ENCODE results near the gene TOR4A.

TOR4A gene

GRCh38 chr9:137314561-137315560 is 37.3 kb downstream of the TOR4A start:
- no peak overlapping the region for H3K9ac ChIP-seq (ENCODE audit: low read depth, low read length)

DNA sequence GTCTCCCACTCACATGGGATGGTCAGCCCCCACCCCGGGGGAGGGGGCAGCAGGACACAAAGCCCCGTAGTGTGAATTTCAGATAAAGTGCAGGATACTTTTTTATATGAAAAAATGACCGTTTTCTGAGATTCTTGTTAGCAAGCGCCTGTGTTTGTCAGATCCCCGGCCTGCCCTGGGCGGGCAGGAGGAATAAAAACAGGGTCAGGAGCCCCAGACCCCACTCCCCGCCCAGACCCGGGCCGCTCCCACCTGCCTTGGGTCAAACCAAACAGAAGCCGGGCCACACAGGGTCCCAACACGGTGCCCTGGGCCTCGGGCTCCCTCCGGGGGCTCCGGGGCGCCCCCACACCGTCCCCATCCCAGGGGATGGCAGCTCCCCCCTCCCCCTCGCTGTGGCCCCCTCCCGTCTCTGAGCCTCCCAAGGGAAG is 38.1 kb downstream of the TOR4A start:
- TF ChIP-seq, protein P1, sequence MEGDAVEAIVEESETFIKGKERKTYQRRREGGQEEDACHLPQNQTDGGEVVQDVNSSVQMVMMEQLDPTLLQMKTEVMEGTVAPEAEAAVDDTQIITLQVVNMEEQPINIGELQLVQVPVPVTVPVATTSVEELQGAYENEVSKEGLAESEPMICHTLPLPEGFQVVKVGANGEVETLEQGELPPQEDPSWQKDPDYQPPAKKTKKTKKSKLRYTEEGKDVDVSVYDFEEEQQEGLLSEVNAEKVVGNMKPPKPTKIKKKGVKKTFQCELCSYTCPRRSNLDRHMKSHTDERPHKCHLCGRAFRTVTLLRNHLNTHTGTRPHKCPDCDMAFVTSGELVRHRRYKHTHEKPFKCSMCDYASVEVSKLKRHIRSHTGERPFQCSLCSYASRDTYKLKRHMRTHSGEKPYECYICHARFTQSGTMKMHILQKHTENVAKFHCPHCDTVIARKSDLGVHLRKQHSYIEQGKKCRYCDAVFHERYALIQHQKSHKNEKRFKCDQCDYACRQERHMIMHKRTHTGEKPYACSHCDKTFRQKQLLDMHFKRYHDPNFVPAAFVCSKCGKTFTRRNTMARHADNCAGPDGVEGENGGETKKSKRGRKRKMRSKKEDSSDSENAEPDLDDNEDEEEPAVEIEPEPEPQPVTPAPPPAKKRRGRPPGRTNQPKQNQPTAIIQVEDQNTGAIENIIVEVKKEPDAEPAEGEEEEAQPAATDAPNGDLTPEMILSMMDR (IDR thresholded peaks at IDR 0.05; ENCODE audit: borderline replicate concordance, extremely low read depth, low read length, poor library complexity, severe bottlenecking) = no peak
- TF ChIP-seq EZH2 (IDR thresholded peaks at IDR 0.05; ENCODE audit: borderline replicate concordance, low read depth, low read length, severe bottlenecking) = no peak
- H3K36me3 ChIP-seq (ENCODE audit: insufficient read depth, low read length) = no peaks in the 10 kb centered on the region
- H3K9ac ChIP-seq (ENCODE audit: low read depth, low read length) = no peak overlapping the region
- no peaks in the 10 kb centered on the region for H3K4me1 ChIP-seq (ENCODE audit: insufficient read depth, low read length)
- no peak overlapping the region for H3K4me3 ChIP-seq (ENCODE audit: low read depth in 1 of 2, low read length in 2 of 2)
- H3K27me3 ChIP-seq (ENCODE audit: insufficient read depth, low read length, poor library complexity) = no peaks in the 10 kb centered on the region
- no peak overlapping the region for H2AFZ ChIP-seq (ENCODE audit: low read depth, low read length)
- ATAC-seq (ENCODE audit: insufficient read depth, low read depth) (no peak), DNase-seq (no peak)
- no peaks in the 10 kb centered on the region for H3K79me2 ChIP-seq (ENCODE audit: insufficient read depth, low read length)
- no peaks in the 10 kb centered on the region for H4K20me1 ChIP-seq (ENCODE audit: insufficient read depth, low read length)
- H3K27ac ChIP-seq (ENCODE audit: low read length) = no peak overlapping the region
- H3K9me3 ChIP-seq (ENCODE audit: insufficient read depth, low read length, severe bottlenecking) = no peaks in the 10 kb centered on the region
- H3K4me2 ChIP-seq (ENCODE audit: insufficient read depth, low read length) = no peak overlapping the region

More at GRCh38 chr9:137314561-137315560, 37.3 kb downstream of the TOR4A start:
- ATAC-seq (ENCODE audit: insufficient read depth, low read depth) (no peak), DNase-seq (no peak)
- no peak overlapping the region for H3K27ac ChIP-seq (ENCODE audit: low read length)
- no peaks in the 10 kb centered on the region for H3K79me2 ChIP-seq (ENCODE audit: insufficient read depth, low read length)
- no peak overlapping the region for H2AFZ ChIP-seq (ENCODE audit: low read depth, low read length)
- no peaks in the 10 kb centered on the region for H3K27me3 ChIP-seq (ENCODE audit: insufficient read depth, low read length, poor library complexity)
- H3K4me3 ChIP-seq (ENCODE audit: low read depth in 1 of 2, low read length in 2 of 2) = no peak overlapping the region
- H3K4me2 ChIP-seq (ENCODE audit: insufficient read depth, low read length) = no peak overlapping the region
- H4K20me1 ChIP-seq (ENCODE audit: insufficient read depth, low read length) = no peaks in the 10 kb centered on the region
- H3K9me3 ChIP-seq (ENCODE audit: insufficient read depth, low read length, severe bottlenecking) = no peaks in the 10 kb centered on the region
- H3K36me3 ChIP-seq (ENCODE audit: insufficient read depth, low read length) = no peaks in the 10 kb centered on the region
- no peak for TF ChIP-seq EZH2 (IDR thresholded peaks at IDR 0.05; ENCODE audit: borderline replicate concordance, low read depth, low read length, severe bottlenecking)
- TF ChIP-seq, protein P1 (IDR thresholded peaks at IDR 0.05; ENCODE audit: borderline replicate concordance, extremely low read depth, low read length, poor library complexity, severe bottlenecking) = no peak
- no peaks in the 10 kb centered on the region for H3K4me1 ChIP-seq (ENCODE audit: insufficient read depth, low read length)

DNA sequence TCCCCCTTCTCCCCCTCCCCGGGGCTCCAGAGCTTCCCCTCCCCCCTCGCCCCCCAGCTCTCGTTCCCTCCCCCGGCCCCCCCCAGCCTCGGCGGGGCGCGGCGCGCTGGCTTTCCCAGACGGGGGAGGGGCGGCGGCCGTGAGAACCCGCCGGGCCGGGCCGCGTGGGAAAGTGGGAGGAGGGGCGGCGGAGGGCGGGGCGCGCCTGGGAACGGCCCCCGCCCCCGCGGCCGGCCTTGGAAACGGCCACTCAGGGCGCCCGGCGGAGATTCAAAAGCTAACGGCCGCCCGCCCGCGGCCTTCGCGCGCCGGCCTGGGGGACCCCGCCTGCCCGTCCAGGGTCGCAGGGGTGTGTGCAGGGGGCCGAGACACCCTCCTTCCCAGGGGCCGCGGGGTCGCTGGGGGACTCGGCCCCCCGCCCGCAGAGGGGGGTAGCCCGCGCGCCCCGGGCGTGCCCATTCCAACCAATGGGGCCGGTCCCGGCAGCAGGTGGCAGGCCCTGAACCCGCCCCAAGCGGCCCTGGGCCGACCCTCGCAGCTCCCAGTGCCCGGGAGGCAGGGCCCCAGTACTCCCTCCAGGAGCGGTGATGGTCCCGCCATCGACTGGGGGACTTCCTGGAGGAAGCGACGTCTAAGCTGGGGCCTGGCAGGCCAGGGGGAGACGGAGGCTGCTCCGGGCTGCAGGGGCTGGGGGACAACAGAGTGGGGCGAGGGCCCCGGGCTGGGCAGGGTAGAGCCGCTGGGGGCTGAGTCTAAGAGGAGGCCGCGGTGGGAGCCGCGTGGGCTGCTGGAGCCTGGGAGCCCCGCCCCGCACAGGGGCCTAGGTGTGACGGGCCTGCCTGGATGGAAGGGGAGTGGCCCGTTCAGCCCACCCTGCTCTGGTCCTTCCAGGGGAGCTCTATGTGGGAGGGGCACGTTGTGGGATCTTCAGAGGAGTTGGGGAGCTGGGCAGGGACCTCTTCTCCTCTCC is 38.8 kb downstream of the TOR4A start:
- ATAC-seq (ENCODE audit: insufficient read depth, low read depth) (no peak), DNase-seq (no peak)
- H3K4me1 ChIP-seq (ENCODE audit: insufficient read depth, low read length) = no peaks in the 10 kb centered on the region
- H3K4me3 ChIP-seq (ENCODE audit: low read depth in 1 of 2, low read length in 2 of 2) = no peak overlapping the region
- H2AFZ ChIP-seq (ENCODE audit: low read depth, low read length) = no peak overlapping the region
- TF ChIP-seq EZH2 (IDR thresholded peaks at IDR 0.05; ENCODE audit: borderline replicate concordance, low read depth, low read length, severe bottlenecking) = no peak
- TF ChIP-seq, protein P1 (IDR thresholded peaks at IDR 0.05; ENCODE audit: borderline replicate concordance, extremely low read depth, low read length, poor library complexity, severe bottlenecking) = no peak
- no peaks in the 10 kb centered on the region for H3K36me3 ChIP-seq (ENCODE audit: insufficient read depth, low read length)
- no peaks in the 10 kb centered on the region for H3K9me3 ChIP-seq (ENCODE audit: insufficient read depth, low read length, severe bottlenecking)
- no peaks in the 10 kb centered on the region for H3K27me3 ChIP-seq (ENCODE audit: insufficient read depth, low read length, poor library complexity)
- H3K27ac ChIP-seq (ENCODE audit: low read length) = no peak overlapping the region
- H3K9ac ChIP-seq (ENCODE audit: low read depth, low read length) = no peak overlapping the region
- no peaks in the 10 kb centered on the region for H4K20me1 ChIP-seq (ENCODE audit: insufficient read depth, low read length)
- H3K79me2 ChIP-seq (ENCODE audit: insufficient read depth, low read length) = no peaks in the 10 kb centered on the region
- no peak overlapping the region for H3K4me2 ChIP-seq (ENCODE audit: insufficient read depth, low read length)
